ENCODE results near the gene ERGIC3.

ERGIC3 gene

GRCh38 chr20:35598476-35598875 lies 56.6 kb downstream of the ERGIC3 start:
- no peak for DNase-seq (ENCODE audit: low spot score)

GRCh38 chr20:35598899-35599775 lies 57.3 kb downstream of the ERGIC3 start:
- no peak for DNase-seq (ENCODE audit: low spot score)

- DNase-seq (ENCODE audit: low spot score), result no peak
Observed at GRCh38 chr20:35599776-35600120, 57.9 kb downstream of the ERGIC3 start.

- DNase-seq (ENCODE audit: low spot score), result no peak
Observed at GRCh38 chr20:35600176-35600992, 58.5 kb downstream of the ERGIC3 start.

- DNase-seq (ENCODE audit: low spot score), result peak; percentile 65
Observed at GRCh38 chr20:35600993-35601973, 59.4 kb downstream of the ERGIC3 start.

GRCh38 chr20:35601990-35602389 lies 60.1 kb downstream of the ERGIC3 start:
- no peak for DNase-seq (ENCODE audit: low spot score)

- no peak for DNase-seq (ENCODE audit: low spot score)
Observed at GRCh38 chr20:35602851-35603495, 61.1 kb downstream of the ERGIC3 start.

- no peak for DNase-seq (ENCODE audit: low spot score)
Observed at GRCh38 chr20:35603695-35604448, 62.0 kb downstream of the ERGIC3 start.

GRCh38 chr20:35604449-35604747 lies 62.5 kb downstream of the ERGIC3 start:
- DNase-seq (ENCODE audit: low spot score), result no peak

- DNase-seq (ENCODE audit: low spot score), result no peak
Observed at GRCh38 chr20:35606127-35606526, 64.2 kb downstream of the ERGIC3 start.

Data from AG08395 (cell line).